WTC11 (cell line): ENCODE measurements around the gene PDCD5.

Source experiments
- CTCF ChIP-seq: fragments of 200-600 bp; IDR thresholded peaks from 2 replicates; pipeline ENCODE4 v1.8.0; 2022; ENCODE audit warnings: antibody characterized with exemption
- FOXJ3 ChIP-seq: sonication (generic); formaldehyde crosslinking; IDR thresholded peaks from 2 replicates; pipeline ENCODE4 v1.9.0; 2021; ENCODE audit warnings: missing genetic modification reagents, mild to moderate bottlenecking, borderline replicate concordance
- IRF2 ChIP-seq: sonication (generic); formaldehyde crosslinking; IDR thresholded peaks from 2 replicates; pipeline ENCODE4 v1.8.0; 2022; ENCODE audit warnings: low read depth, missing genetic modification reagents, borderline replicate concordance
- MLX ChIP-seq: sonication (generic); formaldehyde crosslinking; IDR thresholded peaks from 2 replicates; pipeline ENCODE4 v1.8.1; 2023; ENCODE audit warnings: mild to moderate bottlenecking, missing genetic modification reagents, moderate library complexity
- MXD4 ChIP-seq: fragments of 250-450 bp; sonication (Bioruptor Pico); IDR thresholded peaks from 2 replicates; pipeline ENCODE4 v1.8.0; 2021; ENCODE audit warnings: mild to moderate bottlenecking, moderate library complexity, borderline replicate concordance
- USF2 ChIP-seq: sonication (generic); formaldehyde crosslinking; IDR thresholded peaks from 2 replicates; pipeline ENCODE4 v1.8.1; 2023; ENCODE audit warnings: mild to moderate bottlenecking, missing genetic modification reagents, moderate library complexity

- TF ChIP-seq CTCF (no peak), USF2 (CRISPR knock-in tag) (no peak), IRF2 (CRISPR knock-in tag) (no peak), MXD4 (CRISPR knock-in tag) (no peak), FOXJ3 (CRISPR knock-in tag) (no peak), MLX (CRISPR knock-in tag) (no peak)
Observed at GRCh38 chr19:32576790-32577189, 4.2 kb upstream of the PDCD5 start.
